Heart left ventricle (tissue), 16 donors: ENCODE data around the gene LRMDA. TPM values are rescaled to one million over a fixed set of nuclear protein-coding genes. Genes with fewer than 3 reads are reported as not detected.

ENCODE experiments used
- ATAC-seq, 4 donors: fragments of 200-7000 bp; cut with Tn5 transposase; one replicate each; pipeline ENCODE4 v1.9.1; 2020 to 2022; ENCODE audit warnings: moderate library complexity in 4 of 4, mild to moderate bottlenecking in 3 of 4, moderate number of reproducible peaks in 1 of 4
- DNase-seq, 5 donors: peaks; one replicate each; pipeline ENCODE4 v3.0.0-alpha.2; 2020
- H3K27ac ChIP-seq, 12 donors: fragments of 200-600 bp; sonication (generic) in 4 of 12; one replicate each; pipeline versions ENCODE4 v1.5.0 to v1.8.0; 2016 to 2022; ENCODE audit warnings: mild to moderate bottlenecking in 2 of 12
- H3K27me3 ChIP-seq, 9 donors: fragments of 200-600 bp; sonication (generic) in 2 of 9; one replicate each; pipeline versions ENCODE4 v1.5.1 to v1.8.0; 2016 to 2022; ENCODE audit warnings: mild to moderate bottlenecking in 3 of 9
- H3K36me3 ChIP-seq, 9 donors: fragments of 200-600 bp; sonication (generic) in 2 of 9; one replicate each; pipeline versions ENCODE4 v1.5.0 to v1.8.0; 2018 to 2022; ENCODE audit warnings: mild to moderate bottlenecking in 2 of 9
- H3K4me1 ChIP-seq, 12 donors: fragments of 200-600 bp; sonication (generic) in 4 of 12; one replicate each; pipeline versions ENCODE4 v1.5.0 to v1.8.0; 2016 to 2022; ENCODE audit warnings: mild to moderate bottlenecking in 3 of 12
- H3K4me3 ChIP-seq, 12 donors: fragments of 200-600 bp; sonication (generic) in 4 of 12; one replicate each; pipeline versions ENCODE4 v1.5.0 to v1.8.0; 2017 to 2022; ENCODE audit warnings: mild to moderate bottlenecking in 9 of 12, moderate library complexity in 4 of 12
- H3K9me3 ChIP-seq, 12 donors: fragments of 200-600 bp; sonication (generic) in 4 of 12; one replicate each; pipeline versions ENCODE4 v1.5.0 to v1.8.0; 2016 to 2022; ENCODE audit warnings: mild to moderate bottlenecking in 1 of 12
- CTCF ChIP-seq, 12 donors: fragments of 200-600 bp; sonication (generic) in 4 of 12; IDR thresholded peaks; one replicate each; pipeline versions ENCODE4 v1.5.0 to v1.8.0; 2018 to 2022; ENCODE audit warnings: antibody characterized with exemption in 12 of 12, mild to moderate bottlenecking in 5 of 12
- POLR2A ChIP-seq, 2 donors: fragments of 450-650 bp; IDR thresholded peaks; one replicate each; pipeline ENCODE4 v1.6.1; 2017; ENCODE audit warnings: antibody characterized with exemption in 2 of 2, mild to moderate bottlenecking in 2 of 2, moderate library complexity in 2 of 2
- WGBS, 4 donors: extraction: QIAGEN DNeasy Blood & Tissue Kit in 2 of 4; methylation state at CpG; one replicate each; pipeline versions ENCODE4 v1.1.5 to v1.1.7; 2013 to 2018; 5-methylcytosine and 5-hydroxymethylcytosine counted together
- intact Hi-C, 10 donors: fragments of 100-400 bp; cut with DNase I; formaldehyde crosslinking; loops; one replicate each; pipeline versions ENCODE4 v1.11.1 to v1.14.2; 2022
- polyA plus RNA-seq, 2 donors: library from polyadenylated mRNA; stranded (reverse); fragments of 200-250 nt; gene quantifications; one replicate each; pipeline ENCODE4 v1.2.3, GENCODE V29; 2013
- total RNA-seq, 9 donors: library from RNA; depleted of rRNA in 2 of 9; stranded (reverse); fragments of >200 nt in 2 of 9; fragmentation: NEBNext Ultra II Directional in 3 of 9; extraction: Animal tissue kit (Norgen Biotek cat#: 25700) in 3 of 9; gene quantifications; one replicate each; pipeline versions ENCODE4 v1.1.0 to v1.2.4, GENCODE V29; 2016 to 2023
- donor health status: ischemic (EF 13 %, LVEDD 7.1; RV severe dilation, severe dysfunction).
- donor health status: healthy with polysubstance abuse.
- donor health status: DM: no; HTN: yes; CAD: no.
- donor health status: DM: no; HTN: no; CAD: no.
- donor health status: ischemic (EF 25% LVEDD 6.9; RV normal size, moderate dysfunction).
- donor health status: ischemic (EF 25% LVEDD 5.7; RV mildly dilated, moderate dysfunction).
- donor health status: healthy.
- donor health status: DM: yes; HTN: yes; CAD: no.
- donor health status: ischemic (EF 35%, LVEDD 5.7; RV mildly dilated, moderate dysfunction).
- donor health status: nonischemic (EF 11% LVEDD 7.7; RV severe dilation, severe dysfunction).
- donor health status: DM: yes; HTN: yes; CAD: no.
- donor health status: PGD.
- donor health status: ischemic (EF 29% LVEDD 5.4; RV normal size, mild dysfunction).
- donor health status: nonischemic (EF 23%, LVEDD 6.1; RV moderate dilation, normal function).

Gene LRMDA
- total and polyA plus RNA-seq, 11 donors: 2.4 to 34.4 (median 14.9) TPM

- DNase-seq (no peak), ATAC-seq (no peak)
- H3K4me1 ChIP-seq: peaks cover 0 to 9% (median 0%) of the 10 kb centered on the region in 12 donors
- no peak overlapping the region for H3K4me3 ChIP-seq
- intact Hi-C loops: no loop called here
- no peaks in the 10 kb centered on the region for H3K36me3 ChIP-seq
- H3K27me3 ChIP-seq: no peaks in the 10 kb centered on the region
- TF ChIP-seq CTCF (IDR thresholded peaks at IDR 0.05): no peak
- no peak for TF ChIP-seq POLR2A (IDR thresholded peaks at IDR 0.05)
- no peaks in the 10 kb centered on the region for H3K9me3 ChIP-seq
- no peak overlapping the region for H3K27ac ChIP-seq
- 73 to 79% (median 76%) methylated on average over 5 of the region's 5 CpGs for WGBS, 4 donors
Measured at GRCh38 chr10:75498884-75499350, 67.5 kb downstream of the LRMDA start.

GRCh38 chr10:75499556-75500160 lies 68.2 kb downstream of the LRMDA start:
- no peak overlapping the region for H3K4me3 ChIP-seq
- DNase-seq (no peak), ATAC-seq (no peak)
- H3K4me1 ChIP-seq: peaks cover 0 to 9% (median 0%) of the 10 kb centered on the region in 12 donors
- no peaks in the 10 kb centered on the region for H3K36me3 ChIP-seq
- no peak overlapping the region for H3K27ac ChIP-seq
- no peaks in the 10 kb centered on the region for H3K27me3 ChIP-seq
- intact Hi-C loops: no loop called here
- H3K9me3 ChIP-seq: no peaks in the 10 kb centered on the region
- 67 to 80% (median 71%) methylated on average over 4 of the region's 4 CpGs for WGBS, 4 donors
- TF ChIP-seq CTCF (IDR thresholded peaks at IDR 0.05): no peak
- no peak for TF ChIP-seq POLR2A (IDR thresholded peaks at IDR 0.05)

GRCh38 chr10:75502389-75502788 lies 71.0 kb downstream of the LRMDA start:
- TF ChIP-seq CTCF (IDR thresholded peaks at IDR 0.05) (no peak), POLR2A (IDR thresholded peaks at IDR 0.05) (no peak)
- intact Hi-C loops: no loop called here
- ATAC-seq (no peak), DNase-seq (no peak)
- Histone ChIP-seq H3K27me3 (no peaks in the 10 kb centered on the region), H3K9me3 (no peaks in the 10 kb centered on the region), H3K27ac (no peak overlapping the region), H3K4me1 (peaks cover 0 to 15% (median 0%) of the 10 kb centered on the region in 12 donors), H3K36me3 (no peaks in the 10 kb centered on the region), H3K4me3 (no peak overlapping the region)
- 96 to 99% (median 98%) methylated on average over 3 of the region's 3 CpGs for WGBS, 4 donors

- Histone ChIP-seq H3K36me3 (no peaks in the 10 kb centered on the region), H3K9me3 (no peaks in the 10 kb centered on the region), H3K4me1 (peaks cover 0 to 19% (median 0%) of the 10 kb centered on the region in 12 donors), H3K27me3 (no peaks in the 10 kb centered on the region), H3K4me3 (no peak overlapping the region), H3K27ac (no peak overlapping the region)
- no peak for DNase-seq
- intact Hi-C loops: no loop called here
- TF ChIP-seq CTCF (IDR thresholded peaks at IDR 0.05) (no peak), POLR2A (IDR thresholded peaks at IDR 0.05) (no peak)
- no peak for ATAC-seq
Measured at GRCh38 chr10:75502838-75503237, 71.4 kb downstream of the LRMDA start.
